Activated T-cell treated with anti-CD3 and anti-CD28 coated beads, Interleukin-2, amount 50 U/mL, for 72 hours (primary cell): ENCODE measurements around the gene MRRF. TPM values are rescaled to one million over a fixed set of nuclear protein-coding genes. Genes with fewer than 3 reads are reported as not detected.

Source experiments
- ATAC-seq, 2 donors: fragments of 150-1000 bp; cut with Tn5 transposase; replicated peaks in 1 of 2; 2 replicates each; pipeline ENCODE4 v1.10.0; 2021; ENCODE audit warnings: moderate library complexity in 2 of 2, mild to moderate bottlenecking in 1 of 2
- DNase-seq, 2 donors: peaks; one replicate each; pipeline ENCODE4 v3.0.0; 2021 to 2022; ENCODE audit warnings: mixed read lengths in 1 of 2
- H3K27ac Mint-ChIP-seq: one replicate; pipeline ENCODE4 v1.8.0; 2022; ENCODE audit warnings: mild to moderate bottlenecking, moderate library complexity, mixed read lengths
- H3K27me3 Mint-ChIP-seq: one replicate; pipeline ENCODE4 v1.8.0; 2022; ENCODE audit warnings: low read depth, mixed read lengths
- H3K36me3 Mint-ChIP-seq, 2 donors: one replicate each; pipeline ENCODE4 v1.8.0; 2022; ENCODE audit warnings: mixed read lengths in 2 of 2, mild to moderate bottlenecking in 1 of 2; ENCODE audit not compliant: insufficient read depth in 2 of 2
- H3K4me1 Mint-ChIP-seq: one replicate; pipeline ENCODE4 v1.8.0; 2022; ENCODE audit warnings: low read depth, mixed read lengths
- H3K4me3 Mint-ChIP-seq, 2 donors: one replicate each; pipeline ENCODE4 v1.8.0; 2022; ENCODE audit warnings: mild to moderate bottlenecking in 2 of 2, mixed read lengths in 2 of 2, moderate library complexity in 2 of 2
- H3K9me3 Mint-ChIP-seq, 2 donors: one replicate each; pipeline ENCODE4 v1.8.0; 2022; ENCODE audit warnings: mixed read lengths in 2 of 2
- total RNA-seq, 2 donors: library from RNA; stranded (reverse); gene quantifications; one replicate each; pipeline ENCODE4 v1.2.3, GENCODE V29; 2022

The MRRF gene
- total RNA-seq, 2 donors from 2014 or later: 42.6 to 47.7 TPM

- no peak for DNase-seq
- Mint-ChIP-seq H3K27ac (no peak overlapping the region), H3K4me1 (no peaks in the 10 kb centered on the region), H3K36me3 (no peaks in the 10 kb centered on the region), H3K27me3 (peaks cover 10% of the 10 kb centered on the region), H3K4me3 (no peak overlapping the region), H3K9me3 (peaks cover 0 to 1% of the 10 kb centered on the region in 2 donors)
- no peak for ATAC-seq
These were observed 115.6 kb downstream of the MRRF start for GRCh38 chr9:122380293-122380692.

Other genes starting within 250 kb of the MRRF start
- gene TTLL11, start 171.6 kb upstream of the MRRF start, total RNA-seq: 1 to 10 TPM; 2.5 to 2.6 TPM
- gene NDUFA8, start 105.1 kb upstream of the MRRF start, total RNA-seq: 10 to 100 TPM; 32.3 to 42.0 TPM
- gene MORN5, start 105.0 kb upstream of the MRRF start, total RNA-seq: not detected
- under 1 TPM in 1 of 2 donors, not detected in 1; 0.29 TPM for gene LHX6, start 35.9 kb upstream of the MRRF start, total RNA-seq
- 10 to 100 TPM; 30.0 to 35.8 TPM for gene RBM18, start within 50 bp of the MRRF start, total RNA-seq
- gene PTGS1, start 106.1 kb downstream of the MRRF start, total RNA-seq: under 1 TPM; 0.17 to 0.58 TPM
- gene OR1J1, start 213.0 kb downstream of the MRRF start, total RNA-seq: not detected
- gene OR1J2, start 245.9 kb downstream of the MRRF start, total RNA-seq: not detected